DND-41 (cell line): ENCODE data around the gene RBM20.
"Not testable (repeated sequence)": the region's sequence is repeated elsewhere in the genome, so short reads cannot be mapped to it uniquely, and the experiment has no call there.

Experiments
- CTCF ChIP-seq: IDR thresholded peaks from 2 replicates; pipeline ENCODE4 v1.5.1; 2012; ENCODE audit warnings: borderline replicate concordance, low read length, moderate library complexity, mild to moderate bottlenecking; ENCODE audit not compliant: poor library complexity, severe bottlenecking; ENCODE audit errors: extremely low read depth
- EZH2 ChIP-seq: IDR thresholded peaks from 3 replicates; pipeline ENCODE4 v1.6.1; 2012; ENCODE audit warnings: borderline replicate concordance, low read depth, mild to moderate bottlenecking, moderate library complexity, low read length, inconsistent platforms; ENCODE audit not compliant: severe bottlenecking

- TF ChIP-seq CTCF, EZH2: not testable (repeated sequence)
Observed at GRCh38 chr10:110705596-110705995, 61.5 kb downstream of the RBM20 start.
